H1 (cell line): ENCODE measurements around the gene CCDC33.

Experiments
- EGR1 ChIP-seq: IDR thresholded peaks from 2 replicates; pipeline ENCODE4 v1.6.1; 2011; ENCODE audit warnings: low read depth, low read length, borderline replicate concordance
- EZH2 ChIP-seq: fragments of 200-600 bp; sonication (generic); IDR thresholded peaks from 2 replicates; pipeline ENCODE4 v1.7.1; 2012; ENCODE audit warnings: low read depth, mild to moderate bottlenecking, moderate library complexity, low read length, inconsistent platforms; ENCODE audit not compliant: severe bottlenecking
- GTF2F1 ChIP-seq: IDR thresholded peaks from 2 replicates; pipeline ENCODE4 v1.6.1; 2012; ENCODE audit warnings: low read depth, low read length, improper control_type of control experiment, borderline replicate concordance
- JUND ChIP-seq: IDR thresholded peaks from 2 replicates; pipeline ENCODE4 v1.6.1; 2011; ENCODE audit warnings: mild to moderate bottlenecking, improper control_type of control experiment, low read length
- POLR2A ChIP-seq, 2 experiments: IDR thresholded peaks; 1 replicate in 1 of 2; 2 replicates in 1 of 2; pipeline ENCODE4 v1.6.1; 2011; ENCODE audit warnings: low read depth in 2 of 2, low read length in 2 of 2, mild to moderate bottlenecking in 2 of 2; ENCODE audit errors: control extremely low read depth in 1 of 2
- RXRA ChIP-seq: IDR thresholded peaks from 2 replicates; pipeline ENCODE4 v1.6.1; 2011; ENCODE audit warnings: low read depth, mild to moderate bottlenecking, low read length, moderate library complexity; ENCODE audit not compliant: insufficient read depth
- TEAD4 ChIP-seq: IDR thresholded peaks from 2 replicates; pipeline ENCODE4 v1.6.1; 2012; ENCODE audit warnings: low read depth, low read length, inconsistent platforms, mixed read lengths
- TF ChIP-seq, protein P1 (sequence below): IDR thresholded peaks from 2 replicates; pipeline ENCODE4 v1.6.1; 2012; ENCODE audit warnings: low read length, inconsistent platforms
- TF ChIP-seq, protein P2 (sequence below), 3 experiments: IDR thresholded peaks; 1 replicate in 2 of 3; 2 replicates in 1 of 3; pipeline versions ENCODE4 v1.5.1 to v1.6.1; 2011; ENCODE audit warnings: low read length in 3 of 3, mild to moderate bottlenecking in 3 of 3, inconsistent platforms in 2 of 3, low read depth in 1 of 3, moderate library complexity in 1 of 3; ENCODE audit not compliant: insufficient read depth in 1 of 3; ENCODE audit errors: control extremely low read depth in 1 of 3

DNA sequence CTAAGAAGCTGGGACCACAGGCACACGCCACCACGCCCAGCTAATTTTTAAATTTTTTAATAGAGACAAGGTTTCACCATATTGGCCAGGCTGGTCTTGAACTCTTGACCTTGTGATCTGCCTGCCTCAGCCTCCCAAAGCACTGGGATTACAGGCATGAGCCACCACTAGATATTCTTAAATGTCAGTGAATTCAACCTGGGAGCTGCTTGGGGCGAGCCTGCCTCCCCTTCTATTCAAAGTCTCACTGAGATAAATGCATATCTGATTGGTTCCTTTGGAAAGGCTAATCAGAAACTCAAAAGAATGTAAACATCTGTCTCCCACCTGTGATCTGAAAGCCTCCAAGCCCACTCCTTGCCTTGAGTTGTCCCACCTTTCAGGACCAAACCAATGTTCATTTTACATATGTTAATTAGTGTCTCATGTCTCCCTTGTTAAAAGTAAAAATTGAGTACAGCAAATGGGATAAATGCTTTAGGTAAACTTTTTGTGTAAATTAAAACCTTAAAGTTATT, 116.3 kb downstream of the CCDC33 start:
- TF ChIP-seq, protein P1, sequence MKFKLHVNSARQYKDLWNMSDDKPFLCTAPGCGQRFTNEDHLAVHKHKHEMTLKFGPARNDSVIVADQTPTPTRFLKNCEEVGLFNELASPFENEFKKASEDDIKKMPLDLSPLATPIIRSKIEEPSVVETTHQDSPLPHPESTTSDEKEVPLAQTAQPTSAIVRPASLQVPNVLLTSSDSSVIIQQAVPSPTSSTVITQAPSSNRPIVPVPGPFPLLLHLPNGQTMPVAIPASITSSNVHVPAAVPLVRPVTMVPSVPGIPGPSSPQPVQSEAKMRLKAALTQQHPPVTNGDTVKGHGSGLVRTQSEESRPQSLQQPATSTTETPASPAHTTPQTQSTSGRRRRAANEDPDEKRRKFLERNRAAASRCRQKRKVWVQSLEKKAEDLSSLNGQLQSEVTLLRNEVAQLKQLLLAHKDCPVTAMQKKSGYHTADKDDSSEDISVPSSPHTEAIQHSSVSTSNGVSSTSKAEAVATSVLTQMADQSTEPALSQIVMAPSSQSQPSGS: no peak
- TF ChIP-seq POLR2A (IDR thresholded peaks at IDR 0.05; ENCODE audit: control extremely low read depth in 1 of 2, low read depth in 2 of 2, low read length in 2 of 2) (no peak), JUND (no peak), RXRA (no peak), TEAD4 (no peak), EGR1 (no peak), EZH2 (no peak), GTF2F1 (no peak)
- TF ChIP-seq, protein P2, sequence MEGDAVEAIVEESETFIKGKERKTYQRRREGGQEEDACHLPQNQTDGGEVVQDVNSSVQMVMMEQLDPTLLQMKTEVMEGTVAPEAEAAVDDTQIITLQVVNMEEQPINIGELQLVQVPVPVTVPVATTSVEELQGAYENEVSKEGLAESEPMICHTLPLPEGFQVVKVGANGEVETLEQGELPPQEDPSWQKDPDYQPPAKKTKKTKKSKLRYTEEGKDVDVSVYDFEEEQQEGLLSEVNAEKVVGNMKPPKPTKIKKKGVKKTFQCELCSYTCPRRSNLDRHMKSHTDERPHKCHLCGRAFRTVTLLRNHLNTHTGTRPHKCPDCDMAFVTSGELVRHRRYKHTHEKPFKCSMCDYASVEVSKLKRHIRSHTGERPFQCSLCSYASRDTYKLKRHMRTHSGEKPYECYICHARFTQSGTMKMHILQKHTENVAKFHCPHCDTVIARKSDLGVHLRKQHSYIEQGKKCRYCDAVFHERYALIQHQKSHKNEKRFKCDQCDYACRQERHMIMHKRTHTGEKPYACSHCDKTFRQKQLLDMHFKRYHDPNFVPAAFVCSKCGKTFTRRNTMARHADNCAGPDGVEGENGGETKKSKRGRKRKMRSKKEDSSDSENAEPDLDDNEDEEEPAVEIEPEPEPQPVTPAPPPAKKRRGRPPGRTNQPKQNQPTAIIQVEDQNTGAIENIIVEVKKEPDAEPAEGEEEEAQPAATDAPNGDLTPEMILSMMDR (IDR thresholded peaks at IDR 0.05; ENCODE audit: control extremely low read depth in 1 of 3, insufficient read depth in 1 of 3, low read depth in 1 of 3, low read length in 3 of 3): no peak
